GM12875 (cell line): ENCODE measurements around the gene THAP6.

ENCODE experiments used
- H3K4me3 ChIP-seq: one replicate; pipeline ENCODE4 v1.5.1; 2011; ENCODE audit warnings: low read depth, low read length, control low read depth
- TF ChIP-seq, protein P1 (sequence below): IDR thresholded peaks from 2 replicates; pipeline ENCODE4 v1.5.1; 2011; ENCODE audit warnings: low read depth, mild to moderate bottlenecking, control low read depth, inconsistent platforms, low read length, moderate library complexity, borderline replicate concordance; ENCODE audit not compliant: insufficient read depth

Gene THAP6

GRCh38 chr4:75561789-75562188 lies 47.5 kb downstream of the THAP6 start:
- TF ChIP-seq, protein P1, sequence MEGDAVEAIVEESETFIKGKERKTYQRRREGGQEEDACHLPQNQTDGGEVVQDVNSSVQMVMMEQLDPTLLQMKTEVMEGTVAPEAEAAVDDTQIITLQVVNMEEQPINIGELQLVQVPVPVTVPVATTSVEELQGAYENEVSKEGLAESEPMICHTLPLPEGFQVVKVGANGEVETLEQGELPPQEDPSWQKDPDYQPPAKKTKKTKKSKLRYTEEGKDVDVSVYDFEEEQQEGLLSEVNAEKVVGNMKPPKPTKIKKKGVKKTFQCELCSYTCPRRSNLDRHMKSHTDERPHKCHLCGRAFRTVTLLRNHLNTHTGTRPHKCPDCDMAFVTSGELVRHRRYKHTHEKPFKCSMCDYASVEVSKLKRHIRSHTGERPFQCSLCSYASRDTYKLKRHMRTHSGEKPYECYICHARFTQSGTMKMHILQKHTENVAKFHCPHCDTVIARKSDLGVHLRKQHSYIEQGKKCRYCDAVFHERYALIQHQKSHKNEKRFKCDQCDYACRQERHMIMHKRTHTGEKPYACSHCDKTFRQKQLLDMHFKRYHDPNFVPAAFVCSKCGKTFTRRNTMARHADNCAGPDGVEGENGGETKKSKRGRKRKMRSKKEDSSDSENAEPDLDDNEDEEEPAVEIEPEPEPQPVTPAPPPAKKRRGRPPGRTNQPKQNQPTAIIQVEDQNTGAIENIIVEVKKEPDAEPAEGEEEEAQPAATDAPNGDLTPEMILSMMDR, result no peak

DNA sequence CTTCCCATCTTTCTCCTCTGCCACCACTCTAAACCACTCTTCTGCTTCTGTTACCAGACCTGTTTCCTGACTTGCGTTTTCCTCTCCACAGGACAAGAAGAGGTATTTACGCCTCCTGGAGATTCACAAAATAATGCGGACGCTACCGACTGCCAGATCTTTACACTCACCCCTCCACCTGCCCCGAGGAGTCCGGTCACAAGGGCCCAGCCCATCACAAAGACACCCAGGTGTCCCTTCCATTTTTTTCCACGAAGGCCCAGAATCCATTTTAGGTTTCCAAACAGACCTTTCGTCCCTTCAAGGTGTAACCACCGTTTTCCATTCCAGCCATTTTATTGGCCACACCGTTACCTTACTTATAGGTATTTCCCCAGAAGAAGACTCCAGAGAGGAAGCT lies 49.8 kb downstream of the THAP6 start:
- H3K4me3 ChIP-seq, result no peak overlapping the region
- TF ChIP-seq, protein P1, result no peak

More at GRCh38 chr4:75561789-75562188, 47.5 kb downstream of the THAP6 start:
- H3K4me3 ChIP-seq, result no peak overlapping the region

DNA sequence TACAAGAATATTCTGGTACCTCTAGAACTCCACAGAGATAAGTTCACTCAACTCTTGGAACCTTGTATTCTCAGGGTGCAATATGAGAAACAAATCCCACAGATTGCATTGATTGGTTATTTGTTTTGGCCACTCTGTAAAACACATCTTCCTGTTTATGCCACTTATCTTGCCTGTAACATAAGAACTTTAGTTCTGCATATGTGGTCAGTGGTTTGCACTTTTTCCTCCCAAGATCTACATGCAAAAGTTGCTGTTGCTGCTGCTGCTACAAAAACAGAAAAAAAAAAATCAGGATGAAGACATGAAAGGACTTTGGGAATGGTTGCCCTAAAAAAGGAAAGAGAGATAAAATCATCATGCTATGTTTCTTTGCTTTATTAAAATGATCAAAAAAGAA lies 51.2 kb downstream of the THAP6 start:
- no peak overlapping the region for H3K4me3 ChIP-seq
- TF ChIP-seq, protein P1, result no peak

DNA sequence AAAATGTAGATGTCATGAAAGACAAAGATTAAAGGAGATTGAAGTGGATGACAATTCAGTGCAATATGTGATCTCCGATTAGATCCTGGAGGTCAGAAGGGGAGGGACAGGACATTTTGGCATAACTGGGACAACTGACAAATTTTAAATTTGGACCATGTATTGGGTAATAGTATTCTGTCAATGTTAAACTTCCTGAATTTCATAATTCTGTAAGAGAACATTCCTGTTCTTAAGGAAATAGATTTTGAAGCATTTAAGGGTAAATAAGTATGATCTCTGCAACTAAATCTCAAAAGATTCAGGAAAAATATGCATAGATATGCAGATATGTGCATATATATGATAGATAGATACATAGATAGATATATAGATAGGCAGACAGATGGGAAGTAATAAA lies 52.6 kb downstream of the THAP6 start:
- TF ChIP-seq, protein P1, result no peak
- H3K4me3 ChIP-seq, result no peak overlapping the region

DNA sequence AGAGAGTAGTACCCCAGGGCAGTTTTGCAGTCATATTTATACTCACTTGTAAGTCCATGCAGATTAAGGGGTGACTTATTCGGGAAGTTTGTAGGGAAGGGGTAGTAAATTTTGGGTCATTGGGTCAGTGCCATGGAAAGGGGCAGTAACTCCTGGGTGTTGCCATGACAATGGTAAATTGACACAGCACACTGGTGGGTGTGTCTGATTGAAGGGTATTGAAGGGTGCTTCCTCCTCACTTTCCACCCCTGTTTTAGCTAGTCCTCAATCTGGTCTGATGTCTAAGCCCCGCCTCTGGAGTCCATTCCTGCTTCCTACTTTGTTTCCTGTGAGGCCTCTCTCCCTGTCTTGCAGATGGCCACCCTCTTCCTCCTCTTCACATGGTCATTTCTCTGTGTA lies 53.5 kb downstream of the THAP6 start:
- TF ChIP-seq, protein P1, result no peak
- H3K4me3 ChIP-seq, result no peak overlapping the region
